ENCODE measurements around the gene GCSH.

DNA sequence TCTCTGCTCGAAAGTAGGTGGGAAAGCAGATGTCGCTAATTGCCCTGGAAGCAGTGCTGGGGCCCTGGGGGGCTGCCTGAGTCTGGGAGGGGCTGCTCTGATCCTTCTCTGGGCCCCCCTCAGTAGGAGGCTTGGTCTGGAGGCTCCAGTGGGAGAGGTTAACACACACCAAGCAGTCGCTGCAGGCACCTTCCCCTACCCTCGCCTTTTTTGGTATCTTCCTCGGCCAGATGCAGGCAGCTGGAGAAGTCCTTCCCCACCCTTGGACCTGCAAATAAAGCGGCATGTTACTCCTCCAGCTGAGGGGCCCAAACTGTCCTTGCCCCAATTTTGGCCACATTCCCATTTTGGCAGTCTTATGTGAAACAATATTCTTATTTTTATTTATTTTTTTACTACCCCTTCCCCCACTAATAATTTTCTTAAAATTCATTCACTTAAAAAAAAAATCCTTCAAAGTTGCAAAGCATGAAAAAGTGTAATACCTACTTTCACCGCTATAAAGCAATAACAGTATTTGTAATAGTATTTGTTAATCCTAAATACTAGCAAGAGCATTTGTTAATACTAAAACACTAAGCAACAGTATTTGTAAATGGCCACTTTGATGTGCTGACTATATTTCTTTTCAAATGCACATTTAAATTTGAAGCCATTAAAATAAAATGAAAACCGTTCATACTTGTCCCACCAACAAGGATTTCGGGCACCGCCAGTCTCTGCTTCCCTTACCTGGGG is 34.2 kb downstream of the GCSH start:
- TF ChIP-seq, protein P1, sequence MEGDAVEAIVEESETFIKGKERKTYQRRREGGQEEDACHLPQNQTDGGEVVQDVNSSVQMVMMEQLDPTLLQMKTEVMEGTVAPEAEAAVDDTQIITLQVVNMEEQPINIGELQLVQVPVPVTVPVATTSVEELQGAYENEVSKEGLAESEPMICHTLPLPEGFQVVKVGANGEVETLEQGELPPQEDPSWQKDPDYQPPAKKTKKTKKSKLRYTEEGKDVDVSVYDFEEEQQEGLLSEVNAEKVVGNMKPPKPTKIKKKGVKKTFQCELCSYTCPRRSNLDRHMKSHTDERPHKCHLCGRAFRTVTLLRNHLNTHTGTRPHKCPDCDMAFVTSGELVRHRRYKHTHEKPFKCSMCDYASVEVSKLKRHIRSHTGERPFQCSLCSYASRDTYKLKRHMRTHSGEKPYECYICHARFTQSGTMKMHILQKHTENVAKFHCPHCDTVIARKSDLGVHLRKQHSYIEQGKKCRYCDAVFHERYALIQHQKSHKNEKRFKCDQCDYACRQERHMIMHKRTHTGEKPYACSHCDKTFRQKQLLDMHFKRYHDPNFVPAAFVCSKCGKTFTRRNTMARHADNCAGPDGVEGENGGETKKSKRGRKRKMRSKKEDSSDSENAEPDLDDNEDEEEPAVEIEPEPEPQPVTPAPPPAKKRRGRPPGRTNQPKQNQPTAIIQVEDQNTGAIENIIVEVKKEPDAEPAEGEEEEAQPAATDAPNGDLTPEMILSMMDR (IDR thresholded peaks at IDR 0.05): no peak
- TF ChIP-seq POLR2A (IDR thresholded peaks at IDR 0.05) (no peak), EP300 (IDR thresholded peaks at IDR 0.05) (no peak)

All from tibial nerve (tissue), 4 donors.